HG03108 (cell line): ENCODE results near the gene VRK1.

Experiments used
- ATAC-seq: cut with Tn5 transposase; IDR thresholded peaks from one replicate; pipeline ENCODE4 v1.9.1; 2021; ENCODE audit warnings: moderate library complexity; ENCODE audit not compliant: unreplicated experiment

The VRK1 gene

GRCh38 chr14:96790186-96790585, 7.0 kb upstream of the VRK1 start:
- ATAC-seq, result no peak

GRCh38 chr14:96790706-96791105, 6.5 kb upstream of the VRK1 start:
- ATAC-seq, result no peak

GRCh38 chr14:96792003-96792402, 5.2 kb upstream of the VRK1 start:
- ATAC-seq, result no peak

- ATAC-seq, result no peak
These were observed 4.6 kb upstream of the VRK1 start for GRCh38 chr14:96792591-96792990.

GRCh38 chr14:96793547-96793946, 3.6 kb upstream of the VRK1 start:
- ATAC-seq, result no peak

- ATAC-seq, result no peak
These were observed 1.9 kb upstream of the VRK1 start for GRCh38 chr14:96795109-96795828.

GRCh38 chr14:96797582-96798349, 584 bp downstream of the VRK1 start:
- peak; percentile 26 for ATAC-seq

- ATAC-seq, result no peak
These were observed 1.8 kb downstream of the VRK1 start for GRCh38 chr14:96798956-96799355.

- ATAC-seq, result no peak
These were observed 2.4 kb downstream of the VRK1 start for GRCh38 chr14:96799489-96800054.

GRCh38 chr14:96801931-96802330, 4.7 kb downstream of the VRK1 start:
- ATAC-seq, result no peak

GRCh38 chr14:96802963-96803362, 5.8 kb downstream of the VRK1 start:
- ATAC-seq, result no peak

- no peak for ATAC-seq
These were observed 6.8 kb downstream of the VRK1 start for GRCh38 chr14:96803958-96804357.

GRCh38 chr14:96804895-96805294, 7.7 kb downstream of the VRK1 start:
- ATAC-seq, result no peak

GRCh38 chr14:96805956-96806355, 8.8 kb downstream of the VRK1 start:
- ATAC-seq, result no peak

- ATAC-seq, result no peak
These were observed 9.7 kb downstream of the VRK1 start for GRCh38 chr14:96806836-96807235.

- no peak for ATAC-seq
These were observed 11.6 kb downstream of the VRK1 start for GRCh38 chr14:96808619-96809406.

- ATAC-seq, result no peak
These were observed 14.1 kb downstream of the VRK1 start for GRCh38 chr14:96811265-96811664.

GRCh38 chr14:96811985-96812667, 14.9 kb downstream of the VRK1 start:
- no peak for ATAC-seq

GRCh38 chr14:96816281-96816680, 19.1 kb downstream of the VRK1 start:
- no peak for ATAC-seq

GRCh38 chr14:96817750-96818666, 20.8 kb downstream of the VRK1 start:
- no peak for ATAC-seq
